DMS53 treated with DMSO at 0.1 percent for 48 hours (cell line): ENCODE measurements around the gene EIPR1.

ENCODE experiments used
- DNase-seq: peaks from one replicate; lab custom pipeline; 2025; ENCODE audit not compliant: unreplicated experiment; lab: John Stamatoyannopoulos, UW

EIPR1 gene

DNA sequence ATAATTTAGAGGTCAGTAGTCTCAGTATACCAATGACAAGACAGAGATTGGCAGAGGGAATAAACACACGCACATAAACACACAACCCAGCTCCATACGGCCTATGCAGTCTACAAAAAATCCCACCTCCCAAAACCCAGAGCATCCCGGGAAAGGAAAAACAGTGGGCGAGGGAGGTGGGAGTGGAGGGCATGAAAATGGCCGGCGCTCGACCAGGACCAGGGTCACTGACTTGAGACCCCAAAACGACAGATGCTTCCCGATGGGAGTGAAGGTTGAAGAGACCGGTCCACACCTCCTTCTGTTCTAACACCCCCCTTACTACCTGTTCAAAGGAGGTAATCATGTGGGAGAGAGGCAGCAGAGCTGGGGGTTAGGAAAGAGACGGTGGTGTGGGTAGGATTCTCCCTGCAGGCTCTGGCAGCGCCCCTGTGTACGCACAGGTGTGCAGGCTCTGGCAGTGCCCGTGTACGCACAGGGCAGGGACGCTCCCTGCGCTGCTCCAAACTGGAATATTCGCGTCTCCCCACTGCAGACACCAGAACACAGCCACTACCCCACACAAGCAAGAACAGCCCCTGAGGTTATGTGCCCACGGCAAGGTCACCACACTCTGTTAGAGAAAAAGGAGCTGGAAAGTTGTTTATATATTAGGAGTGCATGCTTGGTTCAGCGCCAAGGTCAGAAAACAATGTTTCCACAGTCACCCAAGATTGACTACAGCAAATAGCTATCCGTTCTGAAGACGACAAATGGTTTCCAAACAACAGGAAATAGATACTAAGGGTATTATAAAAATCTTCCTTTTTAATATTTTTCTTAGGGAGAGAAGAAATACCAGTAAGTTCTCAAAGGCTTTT is 67.9 kb downstream of the EIPR1 start:
- DNase-seq: no peak

DNA sequence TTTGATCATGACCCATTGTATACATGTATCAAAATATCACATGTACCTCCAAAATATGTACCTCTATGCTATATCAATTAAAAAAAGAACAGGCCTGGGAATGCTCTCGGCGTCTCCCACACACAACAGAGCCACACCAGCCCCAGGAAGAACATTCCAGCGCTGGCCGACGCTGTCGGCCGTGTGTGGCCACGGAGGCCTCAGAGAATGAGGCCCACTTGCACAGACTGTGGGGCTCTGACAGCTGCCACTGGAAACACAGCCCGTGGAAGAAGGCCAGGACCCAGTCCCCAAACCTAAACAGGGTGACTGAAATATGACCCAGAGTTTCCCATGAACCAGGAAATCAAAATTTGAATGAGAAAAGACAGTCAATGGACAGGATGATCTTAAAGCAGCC is 69.7 kb downstream of the EIPR1 start:
- no peak for DNase-seq

DNA sequence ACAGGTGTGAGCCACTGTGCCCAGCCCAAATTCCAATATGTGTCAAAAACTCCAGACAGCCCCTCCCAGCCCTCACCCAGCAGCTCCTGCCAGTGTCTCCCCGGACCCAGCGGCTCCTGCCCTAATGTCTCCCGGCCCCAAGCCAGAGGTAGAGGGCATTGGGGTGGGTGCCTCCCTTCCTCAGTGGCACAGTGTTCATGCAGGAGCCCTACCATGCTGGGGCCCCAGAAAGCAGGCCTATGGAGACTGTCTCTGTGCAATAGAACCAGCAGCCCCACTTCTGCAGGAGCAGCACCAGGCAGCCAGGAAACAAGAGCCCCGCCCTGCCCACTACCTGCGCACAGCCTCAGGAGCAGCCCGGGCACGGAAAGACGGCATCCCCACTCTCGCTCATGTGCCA is 70.4 kb downstream of the EIPR1 start:
- no peak for DNase-seq

DNA sequence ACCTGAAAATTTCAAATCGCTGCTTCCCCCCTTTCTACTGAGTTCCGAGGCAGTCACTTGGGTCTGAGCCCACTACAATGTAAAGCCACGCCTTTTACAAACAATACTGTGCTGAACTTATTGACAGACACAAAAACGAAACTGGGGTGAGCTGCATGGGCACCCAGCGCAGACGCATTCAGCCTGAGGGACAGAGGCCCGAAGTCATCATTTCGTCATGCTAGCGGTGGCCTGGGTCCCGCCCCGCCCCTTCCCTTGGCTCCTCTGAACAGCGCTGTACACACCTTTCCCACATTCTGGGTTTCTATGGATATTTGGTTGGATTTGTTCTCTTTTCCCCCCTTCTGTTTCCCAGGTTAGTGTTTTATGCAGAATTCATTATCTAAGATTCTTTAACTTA is 71.7 kb downstream of the EIPR1 start:
- no peak for DNase-seq

DNA sequence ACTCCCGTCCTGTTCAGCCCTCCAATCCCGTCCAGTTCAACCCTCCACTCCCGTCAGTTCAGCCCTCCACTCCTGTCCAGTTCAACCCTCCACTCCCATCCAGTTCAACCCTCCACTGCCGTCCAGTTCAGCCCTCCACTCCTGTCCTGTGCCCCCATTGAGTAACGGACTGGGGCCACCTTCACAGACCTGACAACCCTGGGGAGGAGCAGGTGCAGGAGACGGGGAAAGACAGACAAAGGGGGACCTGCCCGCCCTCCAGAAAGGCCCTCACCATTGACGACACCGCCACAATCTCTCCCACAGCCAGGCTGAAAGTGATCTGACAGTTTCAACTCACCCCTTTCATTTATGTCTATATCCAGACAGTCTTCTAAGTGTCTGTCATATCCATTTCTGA is 72.2 kb downstream of the EIPR1 start:
- DNase-seq: no peak

DNA sequence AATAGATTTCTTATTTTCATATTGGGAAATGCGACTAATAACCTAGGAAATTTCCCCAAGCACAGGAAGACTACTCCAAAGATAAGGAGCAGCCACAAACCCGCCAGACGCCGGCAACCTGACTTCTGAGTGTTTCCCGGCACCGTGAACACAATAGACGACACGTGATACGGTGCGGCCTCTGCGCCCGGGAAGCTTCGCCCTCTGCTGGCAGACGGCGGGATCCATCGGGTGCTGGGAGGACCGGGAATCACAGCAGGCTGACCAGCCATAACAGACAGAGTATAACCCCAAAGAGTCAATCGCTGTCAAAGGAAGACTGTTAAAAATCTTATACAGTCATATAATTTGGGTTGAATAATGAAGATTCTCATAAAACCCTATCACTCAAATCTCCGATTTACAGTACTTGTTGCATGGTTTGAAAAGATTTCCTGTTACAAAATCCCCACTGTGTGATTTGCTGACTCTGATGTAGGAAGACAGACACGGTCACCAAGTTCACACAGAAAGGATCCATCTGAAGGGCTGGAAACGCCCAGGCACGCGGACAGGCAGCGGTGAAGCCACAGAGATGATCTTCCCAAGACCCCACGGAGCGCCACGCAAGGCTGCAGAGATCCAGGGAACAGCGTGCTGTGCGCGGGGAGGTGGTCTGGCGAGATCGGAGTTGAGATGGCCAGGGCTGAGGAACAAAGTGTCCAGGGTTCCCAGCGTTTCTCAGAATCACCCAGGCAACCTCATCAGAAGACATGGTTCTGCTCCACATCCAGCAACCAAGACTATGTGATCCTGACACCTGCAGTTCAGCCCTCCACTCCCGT is 73.8 kb downstream of the EIPR1 start:
- DNase-seq: peak; percentile 36

DNA sequence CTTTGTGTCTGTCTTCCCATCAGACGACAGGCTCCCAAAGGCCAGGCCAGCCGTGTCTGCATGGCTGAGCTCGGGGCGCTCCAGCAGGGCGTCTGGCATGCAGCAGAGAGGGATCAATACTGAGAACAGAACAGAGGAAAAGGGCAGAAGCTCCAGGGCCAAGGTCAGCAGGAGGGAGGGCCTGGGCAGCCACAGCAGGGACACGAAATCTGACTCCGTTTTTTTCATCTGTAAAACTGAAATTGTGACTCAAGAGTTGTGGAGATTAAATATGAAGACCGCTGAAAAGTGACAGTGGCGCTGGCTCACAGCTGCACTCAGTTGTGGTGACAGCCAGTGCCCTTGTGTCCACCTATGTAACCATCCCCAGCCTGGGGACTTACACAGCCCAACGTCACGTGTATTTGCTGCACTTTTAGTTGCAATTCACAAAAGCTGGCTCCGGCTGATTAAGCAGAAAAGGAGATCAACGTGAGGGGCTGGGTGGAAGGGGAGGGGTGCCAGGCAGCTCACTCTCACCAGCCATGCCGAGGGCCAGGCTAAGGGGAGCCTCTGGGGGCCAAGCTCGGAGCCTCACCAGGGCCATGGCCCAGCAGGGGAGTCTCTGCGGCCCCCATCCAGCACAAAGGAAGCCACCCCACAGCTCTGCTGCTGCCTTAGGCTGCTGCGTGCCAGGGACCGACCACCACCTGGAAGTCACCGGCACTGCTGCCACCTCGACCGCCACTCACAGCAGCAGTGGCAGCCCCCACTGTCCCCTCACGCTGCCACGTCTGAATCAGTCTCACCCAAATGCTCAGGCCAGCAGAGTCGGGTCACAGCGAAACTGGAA is 74.7 kb downstream of the EIPR1 start:
- no peak for DNase-seq

DNA sequence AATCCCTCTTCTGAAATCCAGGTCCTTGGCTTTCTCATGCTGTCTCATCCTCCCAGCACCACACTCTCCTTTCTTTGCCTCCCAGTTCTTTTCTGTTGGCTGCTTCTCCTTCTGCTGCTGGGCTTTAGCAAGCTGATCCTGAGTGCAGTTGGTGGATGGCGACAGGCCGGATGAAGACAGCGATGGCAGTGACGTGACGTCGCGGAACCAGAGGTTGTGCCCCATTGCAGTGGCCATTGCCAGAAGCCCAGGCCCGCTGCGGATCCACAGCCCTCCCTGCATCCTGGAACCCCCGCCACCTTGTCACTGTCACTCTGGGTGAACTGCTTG is 75.2 kb downstream of the EIPR1 start:
- DNase-seq: no peak

DNA sequence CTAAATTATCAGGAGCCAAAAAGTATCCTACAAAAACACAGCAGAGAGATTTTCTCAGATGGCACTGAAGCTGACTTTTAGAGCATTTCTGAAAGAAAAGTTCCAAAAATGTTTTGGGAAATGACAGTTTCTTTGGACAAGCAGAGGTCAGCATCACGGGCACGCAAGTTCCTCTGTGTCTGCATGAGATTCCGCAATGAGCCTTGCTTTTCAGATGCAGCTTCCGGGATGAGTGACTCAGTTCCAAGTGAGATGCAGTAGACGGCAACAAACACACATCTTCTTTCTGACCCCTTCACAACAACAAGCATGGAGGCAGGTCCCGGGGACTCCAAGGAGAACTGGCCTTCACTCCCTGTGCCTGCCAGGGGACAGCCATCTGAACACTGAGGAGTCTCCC is 76.6 kb downstream of the EIPR1 start:
- DNase-seq: no peak

DNA sequence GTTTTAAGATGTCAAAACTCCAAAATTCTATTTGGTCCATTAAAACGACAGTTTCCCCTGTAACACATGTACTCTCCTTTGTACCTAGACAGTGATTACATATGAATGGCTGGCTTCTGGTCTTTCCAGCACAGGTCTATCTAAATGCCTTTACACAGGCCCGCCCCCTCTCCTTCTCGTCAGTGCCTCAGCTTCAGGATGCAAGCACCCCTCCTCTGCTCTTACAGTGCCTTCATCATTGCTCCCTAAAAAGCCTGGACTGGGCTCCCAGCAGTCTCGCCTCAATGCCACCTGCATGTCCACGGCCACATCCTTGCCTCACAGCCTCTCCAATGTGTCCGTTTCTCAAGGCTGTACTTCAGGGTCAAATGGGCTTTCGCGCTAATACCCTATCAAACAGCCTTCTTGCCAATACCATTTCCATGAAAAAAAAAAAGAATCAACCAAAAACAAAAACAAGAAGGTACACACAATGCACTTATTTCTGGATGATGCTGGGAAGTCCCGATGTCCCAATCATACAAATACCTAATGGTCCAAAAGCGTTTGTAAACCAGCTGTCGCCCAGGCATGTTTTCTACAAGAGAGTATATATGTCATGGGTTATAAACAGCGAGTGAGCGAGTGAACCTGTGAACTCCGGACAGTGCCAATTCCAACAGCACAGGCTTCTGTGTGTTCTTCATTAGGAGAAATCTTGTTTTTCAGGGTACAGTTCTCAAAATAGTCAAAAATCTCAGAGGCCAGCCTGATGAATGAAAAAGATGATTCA is 77.2 kb downstream of the EIPR1 start:
- DNase-seq: no peak

DNA sequence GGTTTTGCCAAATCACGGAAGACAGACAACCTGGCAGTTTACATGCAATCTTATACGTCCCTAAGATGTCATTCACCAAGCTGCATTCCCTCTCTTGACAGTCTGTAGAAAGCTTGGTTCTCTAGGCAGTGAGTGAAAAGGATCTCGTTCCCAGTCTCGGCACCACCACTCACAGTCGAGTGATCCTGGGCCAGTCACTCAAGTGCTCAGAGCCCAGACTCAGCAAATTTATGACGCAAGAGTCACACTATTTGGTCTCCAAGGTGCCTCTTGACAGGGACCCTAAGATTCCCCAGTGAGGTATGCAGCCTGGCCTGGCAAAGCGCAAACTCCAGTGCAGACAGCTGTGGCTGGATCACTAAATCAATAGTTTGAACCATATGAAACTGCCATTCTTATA is 77.9 kb downstream of the EIPR1 start:
- DNase-seq: no peak

DNA sequence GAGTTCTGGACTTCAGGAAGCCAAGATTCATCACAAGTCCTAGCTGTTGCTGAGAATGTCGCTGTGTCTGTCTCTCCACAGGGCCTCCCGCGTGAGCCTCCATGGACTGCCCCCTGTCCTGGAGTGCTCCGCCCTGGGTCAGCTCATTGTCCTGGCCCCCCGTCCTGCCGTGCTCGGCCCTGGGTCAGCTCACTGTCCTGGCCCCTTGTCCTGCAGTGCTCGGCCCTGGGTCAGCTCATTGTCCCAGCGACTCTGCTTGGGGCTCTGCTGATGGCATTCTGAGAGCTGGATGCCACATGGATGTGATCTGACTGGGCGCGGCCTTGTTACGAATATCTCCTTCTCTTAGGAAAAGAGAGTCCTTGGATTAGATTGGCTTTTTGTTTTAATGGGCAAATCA is 78.5 kb downstream of the EIPR1 start:
- no peak for DNase-seq

DNA sequence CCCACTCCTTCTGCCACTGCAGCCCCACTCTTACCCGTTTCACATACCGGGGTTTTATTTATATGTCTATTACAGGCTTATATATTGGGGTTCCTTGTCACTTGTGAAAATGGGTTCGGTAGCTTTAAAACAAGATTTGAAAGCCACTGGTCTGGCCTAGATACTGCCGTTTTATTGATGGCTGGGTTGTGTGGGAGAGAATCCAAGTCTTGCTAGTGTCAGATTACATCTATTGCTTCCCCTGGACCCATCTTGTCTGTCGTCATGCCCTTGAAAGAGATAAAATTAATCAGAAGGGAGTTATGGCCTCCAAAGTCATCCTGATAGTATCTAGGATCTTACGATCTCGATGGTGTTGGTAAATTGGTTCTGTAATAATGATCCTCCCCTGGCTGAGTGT is 79.4 kb downstream of the EIPR1 start:
- DNase-seq: no peak

DNA sequence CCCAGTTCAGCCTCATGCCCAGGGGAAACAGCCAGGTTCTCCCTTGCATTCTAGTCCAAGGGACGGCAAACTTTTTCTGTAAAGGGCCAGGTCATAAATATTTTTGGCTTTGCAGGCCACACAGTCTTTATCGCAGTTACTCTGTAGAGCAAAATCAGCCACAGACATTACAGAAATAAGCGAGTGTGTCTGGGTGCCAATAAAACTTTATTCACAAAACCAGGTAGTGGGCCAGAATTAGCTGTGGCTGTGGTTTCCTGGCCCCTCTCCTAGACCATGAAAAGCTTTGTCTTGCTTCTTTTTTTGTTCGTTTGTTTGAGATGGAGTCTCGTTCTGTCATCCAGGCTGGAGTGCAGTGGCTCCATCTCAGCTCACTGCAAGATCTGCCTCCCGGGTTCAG is 80.1 kb downstream of the EIPR1 start:
- no peak for DNase-seq

DNA sequence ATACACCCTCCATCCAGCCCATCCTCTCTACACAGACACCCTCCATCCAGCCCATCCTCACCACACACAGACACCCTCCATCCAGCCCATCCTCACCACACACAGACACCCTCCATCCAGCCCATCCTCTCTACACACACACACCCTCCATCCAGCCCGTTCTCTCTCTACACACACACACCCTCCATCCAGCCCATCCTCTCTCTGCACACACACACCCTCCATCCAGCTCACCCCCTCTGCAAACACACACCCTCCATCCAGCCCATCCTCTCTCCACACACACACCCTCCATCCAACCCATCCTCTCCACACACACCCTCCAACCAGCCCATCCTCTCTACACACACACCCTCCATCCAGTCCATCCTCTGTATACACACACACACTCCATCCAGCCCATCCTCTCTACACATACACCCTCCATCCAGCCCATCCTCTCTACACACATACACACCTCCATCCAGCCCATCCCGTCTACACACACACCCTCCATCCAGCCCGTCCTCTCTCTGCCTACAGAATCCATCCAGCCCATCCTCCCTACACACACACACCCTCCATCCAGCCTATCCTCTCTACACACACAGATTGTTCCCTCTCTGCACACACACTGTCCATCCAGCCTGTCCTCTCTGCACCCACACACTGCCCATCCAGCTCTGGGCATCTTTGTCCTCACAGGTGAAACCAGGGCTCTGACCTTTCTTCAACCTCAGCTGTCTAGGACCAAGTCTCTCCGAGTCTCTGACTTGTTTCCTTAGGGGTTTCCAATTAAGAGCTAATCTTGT is 81.2 kb downstream of the EIPR1 start:
- no peak for DNase-seq

DNA sequence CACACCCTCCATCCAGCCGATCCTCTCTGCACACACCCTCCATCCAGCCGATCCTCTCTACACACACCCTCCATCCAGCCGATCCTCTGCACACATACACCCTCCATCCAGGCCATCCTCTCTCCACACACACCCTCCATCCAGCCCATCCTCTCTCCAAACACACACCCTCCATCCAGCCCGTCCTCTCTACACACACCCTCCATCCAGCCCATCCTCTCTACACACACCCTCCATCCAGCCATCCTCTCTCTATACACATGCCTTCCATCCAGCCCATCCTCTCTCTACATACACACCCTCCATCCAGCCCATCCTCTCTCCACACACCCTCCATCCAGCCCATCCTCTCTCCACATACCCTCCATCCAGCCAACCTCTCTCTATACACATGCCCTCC is 83.1 kb downstream of the EIPR1 start:
- DNase-seq: no peak

DNA sequence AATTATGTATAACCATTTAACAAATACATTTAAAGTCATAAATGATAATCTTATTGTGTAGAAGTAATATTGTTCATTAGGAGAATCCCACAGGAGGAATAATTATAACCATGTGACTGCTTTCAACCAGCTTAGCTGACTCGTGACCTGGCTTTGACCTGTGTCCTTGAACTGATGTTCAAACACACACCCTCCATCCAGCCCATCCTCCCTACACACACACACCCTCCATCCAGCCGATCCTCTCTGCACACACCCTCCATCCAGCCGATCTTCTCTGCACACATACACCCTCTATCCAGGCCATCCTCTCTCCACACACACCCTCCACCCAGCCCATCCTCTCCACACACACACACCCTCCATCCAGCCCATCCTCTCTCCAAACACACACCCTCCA is 83.5 kb downstream of the EIPR1 start:
- DNase-seq: no peak

DNA sequence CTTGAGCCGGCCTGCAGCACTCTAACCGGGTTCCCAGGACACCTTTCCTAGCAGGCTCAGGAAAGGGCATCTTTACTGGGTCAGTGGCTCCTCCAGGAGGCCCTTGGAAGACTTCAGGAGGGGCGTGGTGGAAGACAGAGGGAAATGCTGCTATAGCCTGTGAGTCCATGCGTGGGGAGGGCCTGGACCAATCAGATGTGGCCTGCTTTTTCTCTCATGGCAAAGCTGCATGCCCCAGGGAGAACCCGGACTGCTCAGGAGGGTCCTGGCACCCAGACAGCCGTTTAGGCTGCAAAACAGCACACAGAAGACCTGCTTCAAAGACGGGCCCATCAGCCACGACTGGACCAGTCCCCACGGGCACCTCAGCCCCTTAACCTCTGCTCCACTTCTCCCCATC is 84.4 kb downstream of the EIPR1 start:
- DNase-seq: no peak

DNA sequence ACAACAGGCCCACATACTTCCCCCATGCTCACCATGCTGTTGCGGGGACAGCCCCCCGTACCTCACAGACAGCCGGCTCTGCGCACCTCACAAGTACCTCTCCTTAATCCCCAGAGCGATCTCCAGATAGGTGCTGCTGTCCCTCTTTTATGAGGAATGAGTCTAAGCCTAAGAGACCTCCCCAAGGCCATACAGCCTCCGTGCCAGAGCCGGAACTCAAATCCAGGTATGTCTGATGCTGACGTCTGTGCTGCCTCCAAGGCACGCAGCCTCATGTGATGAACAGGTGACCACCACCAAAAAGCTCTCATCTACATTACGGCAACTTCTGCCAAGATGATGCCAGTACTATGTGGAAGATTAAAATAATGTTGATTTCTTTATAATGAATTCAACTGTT is 85.2 kb downstream of the EIPR1 start:
- no peak for DNase-seq

DNA sequence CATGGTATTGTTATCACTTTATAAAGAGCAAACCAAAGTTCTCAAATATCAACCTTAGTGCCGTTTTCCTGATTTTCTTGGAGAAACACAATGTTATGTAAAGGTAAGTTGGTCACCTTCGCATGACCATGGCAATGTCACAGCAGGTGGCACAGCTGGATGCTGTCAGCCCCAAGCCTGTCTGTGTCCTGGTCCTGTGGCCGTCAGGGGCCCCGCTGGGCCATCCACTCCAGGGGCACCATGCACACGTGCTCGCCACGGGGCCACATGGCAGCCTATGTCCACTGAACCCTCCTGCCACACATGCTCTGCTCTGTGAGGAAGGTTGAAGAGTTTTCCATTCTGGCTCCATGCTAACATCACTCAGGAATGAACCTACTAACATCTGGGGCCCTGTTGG is 85.9 kb downstream of the EIPR1 start:
- no peak for DNase-seq
